Astrocyte (in vitro differentiated cells and primary cell): ENCODE results near the gene VPREB3. TPM values are rescaled to one million over a fixed set of nuclear protein-coding genes. Genes with fewer than 3 reads are reported as not detected.

ENCODE experiments used
- DNase-seq: peaks from one replicate; pipeline ENCODE4 v3.0.0-alpha.2; 2010; ENCODE audit warnings: low read depth
- FAIRE-seq: peaks from 2 replicates; lab custom pipeline; 2011; peaks lifted over from hg19 to GRCh38; lab: Jason Lieb, UNC
- H2AFZ ChIP-seq: 2 replicates; pipeline ENCODE4 v1.6.0; 2012; ENCODE audit warnings: low read depth, low read length, inconsistent platforms
- H3K27ac ChIP-seq: 2 replicates; pipeline ENCODE4 v1.5.1; 2011; ENCODE audit warnings: low read depth, low read length, inconsistent platforms
- H3K27me3 ChIP-seq: 2 replicates; pipeline ENCODE4 v1.6.0; 2011; ENCODE audit warnings: low read length, inconsistent platforms; ENCODE audit not compliant: insufficient read depth
- H3K36me3 ChIP-seq: 2 replicates; pipeline ENCODE4 v1.5.1; 2011; ENCODE audit warnings: low read length, inconsistent platforms; ENCODE audit not compliant: insufficient read depth
- H3K4me1 ChIP-seq: 2 replicates; pipeline ENCODE4 v1.5.1; 2011; ENCODE audit warnings: low read length, inconsistent platforms; ENCODE audit not compliant: insufficient read depth
- H3K4me2 ChIP-seq: 2 replicates; pipeline ENCODE4 v1.6.0; 2012; ENCODE audit warnings: low read length, inconsistent platforms
- H3K4me3 ChIP-seq: 2 replicates; pipeline ENCODE4 v1.5.1; 2011; ENCODE audit warnings: low read depth, mild to moderate bottlenecking, low read length, inconsistent platforms; ENCODE audit not compliant: insufficient read depth
- H3K79me2 ChIP-seq: 2 replicates; pipeline ENCODE4 v1.6.0; 2012; ENCODE audit warnings: mild to moderate bottlenecking, low read length, inconsistent platforms; ENCODE audit not compliant: insufficient read depth
- H3K9ac ChIP-seq: 2 replicates; pipeline ENCODE4 v1.6.0; 2012; ENCODE audit warnings: mild to moderate bottlenecking, low read length, inconsistent platforms
- H3K9me3 ChIP-seq: 2 replicates; pipeline ENCODE4 v1.5.1; 2012; ENCODE audit warnings: low read depth, mild to moderate bottlenecking, low read length, inconsistent platforms; ENCODE audit not compliant: insufficient read depth
- H4K20me1 ChIP-seq: 2 replicates; pipeline ENCODE4 v1.6.0; 2012; ENCODE audit warnings: low read length, inconsistent platforms; ENCODE audit not compliant: insufficient read depth
- H3K27ac Mint-ChIP-seq: one replicate; pipeline ENCODE4 v1.8.0; 2021; ENCODE audit warnings: mild to moderate bottlenecking, mixed read lengths; ENCODE audit not compliant: unreplicated experiment
- H3K27me3 Mint-ChIP-seq: one replicate; pipeline ENCODE4 v1.8.0; 2021; ENCODE audit warnings: low read depth, mixed read lengths; ENCODE audit not compliant: unreplicated experiment
- H3K36me3 Mint-ChIP-seq: one replicate; pipeline ENCODE4 v1.8.0; 2021; ENCODE audit warnings: low read depth, mixed read lengths; ENCODE audit not compliant: unreplicated experiment
- H3K4me1 Mint-ChIP-seq: one replicate; pipeline ENCODE4 v1.8.0; 2021; ENCODE audit warnings: low read depth, mixed read lengths; ENCODE audit not compliant: unreplicated experiment
- H3K4me3 Mint-ChIP-seq: one replicate; pipeline ENCODE4 v1.8.0; 2021; ENCODE audit warnings: mild to moderate bottlenecking, moderate library complexity, mixed read lengths; ENCODE audit not compliant: unreplicated experiment
- H3K9me3 Mint-ChIP-seq: one replicate; pipeline ENCODE4 v1.8.0; 2021; ENCODE audit warnings: mild to moderate bottlenecking, mixed read lengths; ENCODE audit not compliant: unreplicated experiment
- EZH2 ChIP-seq: IDR thresholded peaks from 2 replicates; pipeline ENCODE4 v1.6.1; 2012; ENCODE audit warnings: mild to moderate bottlenecking, low read length, inconsistent platforms; ENCODE audit not compliant: insufficient read depth
- total RNA-seq: library from RNA; stranded (reverse); gene quantifications from 2 replicates; pipeline ENCODE4 v1.2.1, GENCODE V29; 2021
- TF ChIP-seq, protein P1 (sequence below): IDR thresholded peaks from 2 replicates; pipeline ENCODE4 v1.5.1; 2011; ENCODE audit warnings: low read depth, mild to moderate bottlenecking, inconsistent platforms, low read length, moderate library complexity; ENCODE audit not compliant: insufficient read depth

Gene VPREB3
- total RNA-seq, 1 donor from 2014 or later, result 0.50 TPM

DNA sequence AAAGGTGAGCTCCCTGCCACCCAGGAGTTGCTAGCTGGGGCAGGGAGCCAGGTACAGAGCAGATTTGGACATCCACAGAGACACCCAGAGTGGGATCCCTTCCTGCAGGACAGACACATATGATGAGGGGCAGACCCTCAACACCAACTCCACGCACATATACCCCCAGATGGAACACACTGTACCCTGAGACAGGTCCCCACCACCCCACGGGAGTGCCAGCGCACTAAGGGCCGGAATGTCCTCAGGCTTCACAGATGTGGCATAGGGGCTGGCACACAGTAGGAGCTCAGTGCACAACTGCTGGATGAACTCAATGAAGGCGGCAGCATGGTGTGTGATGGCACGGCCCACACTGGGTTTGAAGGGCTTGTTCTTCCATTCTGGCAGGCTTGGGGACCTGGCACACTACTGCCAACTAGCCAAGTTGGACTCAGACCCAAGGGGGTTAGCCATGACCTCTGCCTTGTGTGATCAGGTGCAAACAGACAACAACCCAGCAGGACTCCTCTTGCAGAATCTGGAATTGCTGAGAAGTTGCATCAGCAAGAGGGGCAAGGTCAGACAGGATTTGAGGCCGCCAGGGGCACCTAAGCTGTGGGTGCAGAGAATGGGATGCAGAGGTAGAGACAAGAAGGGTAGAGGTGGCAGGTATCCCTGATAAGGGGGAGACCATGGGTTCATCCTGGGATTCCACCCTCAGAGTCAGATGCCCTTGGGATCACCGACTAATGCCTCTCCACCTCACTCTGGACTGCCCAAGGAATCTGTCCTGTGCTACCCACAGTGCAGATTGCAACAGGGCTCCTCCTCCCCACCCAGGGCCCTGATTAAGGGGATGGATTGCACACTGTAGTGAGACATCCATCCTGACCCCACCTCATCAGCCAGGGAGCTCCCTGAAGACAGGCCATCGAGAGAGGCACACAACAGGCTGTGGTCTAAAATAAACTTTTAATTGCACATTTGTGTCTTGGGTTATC, 11.0 kb upstream of the VPREB3 start:
- Histone ChIP-seq H3K27ac (no peak overlapping the region), H3K4me2 (no peak overlapping the region), H2AFZ (no peak overlapping the region), H3K79me2 (no peaks in the 10 kb centered on the region), H3K4me1 (peaks cover 17% of the 10 kb centered on the region), H3K36me3 (no peaks in the 10 kb centered on the region), H3K4me3 (no peak overlapping the region), H3K9me3 (no peaks in the 10 kb centered on the region), H4K20me1 (peaks cover 5% of the 10 kb centered on the region), H3K9ac (no peak overlapping the region), H3K27me3 (no peaks in the 10 kb centered on the region)
- Mint-ChIP-seq H3K27me3 (no peaks in the 10 kb centered on the region), H3K36me3 (no peaks in the 10 kb centered on the region), H3K9me3 (no peaks in the 10 kb centered on the region), H3K4me1 (peaks cover 5% of the 10 kb centered on the region), H3K4me3 (no peak overlapping the region), H3K27ac (no peak overlapping the region)
- DNase-seq (no peak), FAIRE-seq (no peak)
- no peak for TF ChIP-seq EZH2
- TF ChIP-seq, protein P1, sequence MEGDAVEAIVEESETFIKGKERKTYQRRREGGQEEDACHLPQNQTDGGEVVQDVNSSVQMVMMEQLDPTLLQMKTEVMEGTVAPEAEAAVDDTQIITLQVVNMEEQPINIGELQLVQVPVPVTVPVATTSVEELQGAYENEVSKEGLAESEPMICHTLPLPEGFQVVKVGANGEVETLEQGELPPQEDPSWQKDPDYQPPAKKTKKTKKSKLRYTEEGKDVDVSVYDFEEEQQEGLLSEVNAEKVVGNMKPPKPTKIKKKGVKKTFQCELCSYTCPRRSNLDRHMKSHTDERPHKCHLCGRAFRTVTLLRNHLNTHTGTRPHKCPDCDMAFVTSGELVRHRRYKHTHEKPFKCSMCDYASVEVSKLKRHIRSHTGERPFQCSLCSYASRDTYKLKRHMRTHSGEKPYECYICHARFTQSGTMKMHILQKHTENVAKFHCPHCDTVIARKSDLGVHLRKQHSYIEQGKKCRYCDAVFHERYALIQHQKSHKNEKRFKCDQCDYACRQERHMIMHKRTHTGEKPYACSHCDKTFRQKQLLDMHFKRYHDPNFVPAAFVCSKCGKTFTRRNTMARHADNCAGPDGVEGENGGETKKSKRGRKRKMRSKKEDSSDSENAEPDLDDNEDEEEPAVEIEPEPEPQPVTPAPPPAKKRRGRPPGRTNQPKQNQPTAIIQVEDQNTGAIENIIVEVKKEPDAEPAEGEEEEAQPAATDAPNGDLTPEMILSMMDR, result no peak

DNA sequence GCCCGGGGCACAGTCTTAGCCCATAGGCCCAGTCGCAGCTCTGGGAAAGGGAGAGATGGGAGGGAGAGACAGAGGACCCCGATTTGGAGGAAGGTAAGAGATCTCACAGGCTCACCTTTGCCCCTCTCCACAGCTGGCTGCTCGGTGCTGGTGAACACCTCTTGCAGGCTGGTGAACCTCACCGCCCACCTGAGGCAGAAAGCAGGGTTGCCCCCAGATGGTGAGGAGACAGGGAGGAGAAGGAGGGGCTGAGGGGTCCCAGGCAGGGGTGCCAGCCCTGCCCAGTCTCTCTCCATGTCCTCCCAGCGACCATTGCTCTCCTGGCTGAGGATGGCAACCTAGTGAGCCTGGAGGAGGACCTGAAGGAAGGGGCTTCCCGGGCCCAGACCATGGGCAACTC, 9.7 kb upstream of the VPREB3 start:
- H3K79me2 ChIP-seq, result no peaks in the 10 kb centered on the region
- no peak overlapping the region for H3K4me3 ChIP-seq
- DNase-seq (no peak), FAIRE-seq (no peak)
- TF ChIP-seq EZH2, result no peak
- TF ChIP-seq, protein P1, result no peak
- Mint-ChIP-seq H3K27me3 (no peaks in the 10 kb centered on the region), H3K27ac (no peak overlapping the region), H3K36me3 (no peaks in the 10 kb centered on the region), H3K4me3 (no peak overlapping the region), H3K4me1 (peaks cover 5% of the 10 kb centered on the region), H3K9me3 (no peaks in the 10 kb centered on the region)
- H3K4me2 ChIP-seq, result peak overlapping the region; percentile 63
- H4K20me1 ChIP-seq, result peaks cover 5% of the 10 kb centered on the region
- no peak overlapping the region for H3K9ac ChIP-seq
- H3K27me3 ChIP-seq, result no peaks in the 10 kb centered on the region
- peaks cover 17% of the 10 kb centered on the region for H3K4me1 ChIP-seq
- no peaks in the 10 kb centered on the region for H3K9me3 ChIP-seq
- no peak overlapping the region for H3K27ac ChIP-seq
- no peaks in the 10 kb centered on the region for H3K36me3 ChIP-seq
- no peak overlapping the region for H2AFZ ChIP-seq

DNA sequence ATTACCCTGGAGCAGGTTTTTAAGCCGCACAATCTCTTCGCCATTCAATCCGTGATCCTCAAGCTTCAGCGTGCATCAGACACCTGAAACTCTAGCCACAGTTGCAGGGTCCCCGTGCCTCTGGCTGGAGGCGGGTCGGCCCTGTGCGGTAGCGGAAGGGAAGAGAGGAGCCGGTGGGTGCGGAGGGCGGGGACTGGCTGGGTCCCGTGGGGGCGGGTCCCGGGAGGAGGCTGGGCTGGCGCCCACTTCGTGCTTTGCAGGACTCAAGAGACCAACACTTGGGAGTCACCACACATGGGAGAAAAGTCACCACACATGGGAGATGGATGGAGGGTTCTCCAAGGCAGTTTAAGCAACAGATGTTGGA, 9.3 kb upstream of the VPREB3 start:
- FAIRE-seq (no peak), DNase-seq (no peak)
- Mint-ChIP-seq H3K27ac (no peak overlapping the region), H3K4me1 (peaks cover 5% of the 10 kb centered on the region), H3K4me3 (no peak overlapping the region), H3K27me3 (no peaks in the 10 kb centered on the region), H3K9me3 (no peaks in the 10 kb centered on the region), H3K36me3 (no peaks in the 10 kb centered on the region)
- H3K4me3 ChIP-seq, result no peak overlapping the region
- no peak overlapping the region for H2AFZ ChIP-seq
- H3K9ac ChIP-seq, result no peak overlapping the region
- H3K4me2 ChIP-seq, result peak overlapping the region; percentile 63
- H3K27ac ChIP-seq, result no peak overlapping the region
- no peaks in the 10 kb centered on the region for H3K36me3 ChIP-seq
- H3K9me3 ChIP-seq, result no peaks in the 10 kb centered on the region
- no peaks in the 10 kb centered on the region for H3K27me3 ChIP-seq
- no peak for TF ChIP-seq EZH2
- TF ChIP-seq, protein P1, result no peak
- H3K79me2 ChIP-seq, result no peaks in the 10 kb centered on the region
- peaks cover 5% of the 10 kb centered on the region for H4K20me1 ChIP-seq
- peaks cover 17% of the 10 kb centered on the region for H3K4me1 ChIP-seq
